ENCODE data around the gene XAB2. TPM values are rescaled to one million over a fixed set of nuclear protein-coding genes. Genes with fewer than 3 reads are reported as not detected.

The XAB2 gene
- total RNA-seq, 4 donors from 2014 or later = 29.6 to 51.2 (median 31.1) TPM

DNA sequence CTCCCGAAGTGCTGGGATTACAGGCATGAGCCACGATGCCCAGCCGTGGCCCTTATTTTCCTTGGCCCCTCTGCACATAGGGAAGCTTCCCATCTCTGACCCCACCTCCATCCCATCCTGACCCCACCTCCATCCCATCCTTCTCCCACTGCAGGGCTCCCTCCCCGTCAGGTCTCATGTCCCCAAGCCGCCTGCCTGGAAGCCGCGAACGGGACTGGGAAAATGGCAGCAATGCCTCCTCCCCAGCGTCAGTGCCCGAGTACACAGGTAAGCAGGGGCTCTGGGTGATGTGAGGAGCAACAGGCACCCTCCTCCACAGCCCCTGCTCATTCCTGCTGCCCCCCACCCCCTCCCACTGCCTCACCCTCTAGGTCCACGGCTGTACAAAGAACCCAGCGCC is 12.2 kb downstream of the XAB2 start:
- DNase-seq (no peak), ATAC-seq (no peak)
- TF ChIP-seq CTCF (IDR thresholded peaks at IDR 0.05 in 4 of 5, conservative IDR thresholded peaks at IDR 0.05 in 1 of 5) = no peak
- TF ChIP-seq POLR2A (IDR thresholded peaks at IDR 0.05) = no peak
- intact Hi-C loops (cut with DNase I; ENCODE audit: low total_unique reads) (no loop called here), in situ Hi-C loops (cut with MboI; ENCODE audit: low sequenced_read_pairs in 4 of 4) (no loop called here)
- Histone ChIP-seq H3K36me3 (peaks cover 2 to 28% of the 10 kb centered on the region in 2 donors), H3K9me3 (no peaks in the 10 kb centered on the region), H3K27me3 (no peaks in the 10 kb centered on the region), H3K27ac (no peak overlapping the region), H3K4me3 (no peak overlapping the region), H3K4me1 (peaks cover 7 to 15% of the 10 kb centered on the region in 2 donors)

DNA sequence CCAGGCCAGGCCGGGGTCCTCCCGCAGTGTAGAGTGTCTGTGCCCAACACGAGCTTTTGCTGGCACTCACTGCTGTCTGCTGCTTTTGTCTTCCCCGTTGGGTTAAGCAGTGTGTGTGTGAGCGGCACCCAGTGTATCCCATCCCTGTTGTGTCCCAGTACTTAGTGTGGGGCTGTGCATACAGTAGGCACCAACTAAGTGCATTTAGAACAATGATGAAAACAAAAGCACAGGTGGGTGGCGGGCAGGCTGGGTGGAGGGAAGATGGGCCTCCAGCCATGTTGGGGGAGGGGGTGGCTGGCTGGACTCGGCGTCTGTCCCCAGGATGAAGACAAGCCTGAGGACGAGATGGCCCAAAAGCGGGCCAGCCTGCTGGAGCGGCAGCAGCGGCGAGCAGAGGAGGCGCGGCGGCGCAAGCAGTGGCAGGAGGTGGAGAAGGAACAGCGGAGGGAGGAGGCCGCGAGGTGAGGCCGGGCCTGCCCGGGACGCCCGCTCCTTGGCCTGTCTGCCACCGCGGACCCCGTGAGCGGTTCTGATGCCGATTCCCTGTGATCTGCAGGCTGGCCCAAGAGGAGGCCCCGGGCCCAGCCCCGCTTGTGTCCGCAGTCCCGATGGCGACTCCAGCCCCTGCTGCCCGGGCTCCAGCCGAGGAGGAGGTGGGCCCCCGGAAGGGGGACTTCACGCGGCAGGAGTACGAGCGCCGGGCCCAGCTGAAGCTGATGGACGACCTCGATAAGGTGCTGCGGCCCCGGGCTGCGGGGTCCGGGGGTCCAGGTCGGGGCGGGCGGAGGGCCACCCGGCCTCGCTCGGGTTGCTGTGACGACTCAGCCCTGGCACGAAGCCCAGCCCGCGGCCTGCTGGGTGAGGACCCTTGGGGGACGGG is 14.2 kb downstream of the XAB2 start:
- DNase-seq (no peak), ATAC-seq (no peak)
- Histone ChIP-seq H3K9me3 (no peaks in the 10 kb centered on the region), H3K27me3 (no peaks in the 10 kb centered on the region), H3K27ac (no peak overlapping the region), H3K36me3 (peaks cover 0 to 8% of the 10 kb centered on the region in 2 donors), H3K4me1 (peaks cover 7 to 15% of the 10 kb centered on the region in 2 donors), H3K4me3 (no peak overlapping the region)
- intact Hi-C loops (cut with DNase I; ENCODE audit: low total_unique reads) = no loop called here
- in situ Hi-C loops (cut with MboI; ENCODE audit: low sequenced_read_pairs in 4 of 4) = no loop called here
- TF ChIP-seq POLR2A (IDR thresholded peaks at IDR 0.05) = no peak
- TF ChIP-seq CTCF (IDR thresholded peaks at IDR 0.05 in 4 of 5, conservative IDR thresholded peaks at IDR 0.05 in 1 of 5) = no peak

DNA sequence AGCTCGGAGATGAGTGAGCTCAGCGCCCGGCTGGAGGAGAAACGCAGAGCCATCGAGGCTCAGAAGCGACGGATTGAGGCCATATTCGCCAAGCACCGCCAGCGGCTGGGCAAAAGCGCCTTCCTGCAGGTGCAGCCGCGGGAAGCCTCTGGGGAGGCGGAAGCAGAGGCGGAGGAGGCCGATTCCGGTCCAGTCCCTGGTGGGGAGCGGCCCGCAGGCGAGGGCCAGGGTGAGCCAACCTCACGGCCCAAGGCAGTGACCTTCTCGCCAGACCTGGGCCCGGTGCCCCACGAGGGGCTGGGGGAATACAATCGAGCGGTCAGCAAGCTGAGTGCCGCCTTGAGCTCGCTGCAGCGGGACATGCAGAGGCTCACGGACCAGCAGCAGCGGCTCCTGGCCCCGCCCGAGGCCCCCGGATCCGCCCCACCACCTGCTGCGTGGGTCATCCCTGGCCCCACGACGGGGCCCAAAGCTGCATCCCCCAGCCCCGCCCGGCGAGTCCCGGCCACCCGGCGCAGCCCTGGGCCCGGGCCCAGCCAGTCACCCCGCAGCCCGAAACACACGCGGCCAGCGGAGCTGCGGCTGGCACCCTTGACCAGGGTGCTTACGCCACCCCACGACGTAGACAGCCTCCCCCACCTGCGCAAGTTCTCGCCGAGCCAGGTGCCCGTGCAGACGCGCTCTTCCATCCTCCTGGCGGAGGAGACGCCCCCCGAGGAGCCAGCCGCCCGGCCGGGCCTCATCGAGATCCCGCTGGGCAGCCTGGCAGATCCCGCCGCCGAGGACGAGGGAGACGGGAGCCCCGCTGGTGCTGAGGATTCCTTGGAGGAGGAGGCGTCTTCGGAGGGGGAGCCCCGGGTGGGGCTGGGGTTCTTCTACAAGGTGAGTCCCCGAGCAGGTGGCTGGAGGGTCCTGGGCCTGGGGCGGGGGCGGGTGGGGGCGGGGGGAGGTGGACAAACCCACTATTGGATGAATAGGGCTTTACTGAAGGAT is 16.8 kb downstream of the XAB2 start:
- H3K27me3 ChIP-seq = no peaks in the 10 kb centered on the region
- ATAC-seq (no peak), DNase-seq (no peak)
- no peaks in the 10 kb centered on the region for H3K4me1 ChIP-seq
- TF ChIP-seq POLR2A (IDR thresholded peaks at IDR 0.05) (no peak), CTCF (IDR thresholded peaks at IDR 0.05 in 4 of 5, conservative IDR thresholded peaks at IDR 0.05 in 1 of 5) (no peak)
- in situ Hi-C loops (cut with MboI; ENCODE audit: low sequenced_read_pairs in 4 of 4) (no loop called here), intact Hi-C loops (cut with DNase I; ENCODE audit: low total_unique reads) (no loop called here)
- no peak overlapping the region for H3K27ac ChIP-seq
- no peaks in the 10 kb centered on the region for H3K36me3 ChIP-seq
- H3K4me3 ChIP-seq = no peak overlapping the region
- H3K9me3 ChIP-seq = no peaks in the 10 kb centered on the region

DNA sequence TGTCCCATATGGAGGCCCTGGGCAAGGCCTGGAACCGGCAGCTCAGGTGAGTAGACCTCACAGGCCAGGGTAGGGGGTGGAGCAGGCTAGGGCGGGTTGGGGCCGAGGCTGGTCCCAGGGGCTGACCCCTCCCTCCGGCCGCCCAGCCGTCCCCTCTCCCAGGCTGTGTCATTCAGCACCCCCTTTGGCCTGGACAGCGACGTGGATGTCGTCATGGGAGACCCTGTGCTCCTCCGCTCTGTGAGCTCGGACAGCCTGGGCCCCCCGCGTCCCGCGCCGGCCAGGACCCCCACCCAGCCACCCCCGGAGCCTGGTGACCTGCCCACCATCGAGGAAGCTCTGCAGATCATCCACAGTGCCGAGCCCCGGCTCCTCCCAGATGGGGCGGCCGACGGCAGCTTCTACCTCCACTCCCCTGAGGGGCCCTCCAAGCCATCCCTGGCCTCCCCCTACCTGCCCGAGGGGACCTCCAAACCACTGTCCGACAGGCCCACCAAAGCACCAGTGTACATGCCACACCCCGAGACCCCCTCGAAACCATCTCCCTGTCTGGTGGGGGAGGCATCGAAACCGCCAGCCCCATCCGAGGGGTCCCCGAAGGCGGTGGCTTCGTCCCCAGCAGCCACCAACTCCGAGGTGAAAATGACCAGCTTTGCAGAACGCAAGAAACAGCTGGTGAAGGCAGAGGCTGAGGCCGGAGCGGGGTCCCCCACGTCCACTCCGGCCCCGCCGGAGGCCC is 17.6 kb downstream of the XAB2 start:
- no peak for DNase-seq
- in situ Hi-C loops (cut with MboI; ENCODE audit: low sequenced_read_pairs in 4 of 4) = no loop called here

More for the DNA sequence above, 17.6 kb downstream of the XAB2 start:
- no peaks in the 10 kb centered on the region for H3K4me1 ChIP-seq
- intact Hi-C loops (cut with DNase I; ENCODE audit: low total_unique reads) = no loop called here
- TF ChIP-seq CTCF (IDR thresholded peaks at IDR 0.05 in 4 of 5, conservative IDR thresholded peaks at IDR 0.05 in 1 of 5) (no peak), POLR2A (IDR thresholded peaks at IDR 0.05) (no peak)
- no peak overlapping the region for H3K4me3 ChIP-seq
- H3K36me3 ChIP-seq = no peaks in the 10 kb centered on the region
- H3K9me3 ChIP-seq = no peaks in the 10 kb centered on the region
- ATAC-seq = no peak
- no peaks in the 10 kb centered on the region for H3K27me3 ChIP-seq
- H3K27ac ChIP-seq = no peak overlapping the region
